SK-N-SH (cell line): Measurements from ENCODE around the gene ANGPTL1. TPM values are rescaled to one million over a fixed set of nuclear protein-coding genes. Genes with fewer than 3 reads are reported as not detected.

ENCODE experiments used
- CTCF ChIA-PET: fragments of 300-600, 350-600 bp; formaldehyde crosslinking; extraction: SDS; loops from one replicate; lab custom pipeline; 2021; lab: Yijun Ruan, JAX
- POLR2A ChIA-PET: fragments of 350-600 bp; sonication (Branson Sonifier 250); formaldehyde crosslinking; extraction: SDS; loops from one replicate; lab custom pipeline; 2020; ENCODE audit warnings: antibody characterized with exemption, inconsistent platforms; lab: Yijun Ruan, JAX
- DNase-seq: peaks from one replicate; pipeline ENCODE4 v3.0.0; 2012
- H2AFZ ChIP-seq: fragments of 200-600 bp; sonication (generic); 2 replicates; pipeline ENCODE4 v1.8.1; 2016; ENCODE audit warnings: antibody characterized with exemption, mild to moderate bottlenecking, low read depth
- H3F3A ChIP-seq: fragments of 200-600 bp; sonication (generic); replicated peaks from 2 replicates; pipeline ENCODE3; 2016; ENCODE audit warnings: antibody characterized with exemption, mild to moderate bottlenecking; ENCODE audit not compliant: insufficient read depth
- H3K27ac ChIP-seq, 2 experiments: fragments of 200-500 bp in 1 of 2; fragments of 200-600 bp in 1 of 2; sonication (Bioruptor generic) in 1 of 2; sonication (generic), shearing (Covaris generic) in 1 of 2; 2 replicates each; pipeline versions ENCODE4 v1.5.1 to v1.6.1; 2014 to 2016; ENCODE audit warnings: low read depth in 2 of 2, inconsistent platforms in 1 of 2, low read length in 1 of 2, mild to moderate bottlenecking in 1 of 2, mixed read lengths in 1 of 2
- H3K27me3 ChIP-seq: fragments of 200-600 bp; sonication (generic), shearing (Covaris generic); 2 replicates; pipeline ENCODE4 v1.6.1; 2016; ENCODE audit warnings: mixed run types; ENCODE audit not compliant: insufficient read depth
- H3K36me3 ChIP-seq, 2 experiments: fragments of 200-500 bp in 1 of 2; fragments of 200-600 bp in 1 of 2; sonication (Bioruptor generic) in 1 of 2; sonication (generic) in 1 of 2; replicated peaks in 1 of 2; 2 replicates each; pipeline versions ENCODE3 to v1.5.1; 2014 to 2016; ENCODE audit warnings: low read length in 1 of 2, mild to moderate bottlenecking in 1 of 2; ENCODE audit not compliant: insufficient read depth in 2 of 2, control insufficient read depth in 1 of 2
- H3K4me1 ChIP-seq, 2 experiments: fragments of 200-500 bp in 1 of 2; fragments of 200-600 bp in 1 of 2; sonication (Bioruptor generic) in 1 of 2; sonication (generic), shearing (Covaris generic) in 1 of 2; 2 replicates each; pipeline versions ENCODE4 v1.5.1 to v1.6.1; 2014 to 2016; ENCODE audit warnings: low read depth in 1 of 2, low read length in 1 of 2, mixed run types in 1 of 2; ENCODE audit not compliant: insufficient read depth in 2 of 2, control insufficient read depth in 1 of 2
- H3K4me2 ChIP-seq: fragments of 200-600 bp; sonication (generic), shearing (Covaris generic); 2 replicates; pipeline ENCODE4 v1.6.1; 2017; ENCODE audit warnings: mixed run types
- H3K4me3 ChIP-seq, 2 experiments: fragments of 200-500 bp in 1 of 2; fragments of 200-600 bp in 1 of 2; sonication (Bioruptor generic) in 1 of 2; sonication (generic), shearing (Covaris generic) in 1 of 2; 2 replicates each; pipeline versions ENCODE4 v1.5.1 to v1.8.1; 2014 to 2016; ENCODE audit warnings: low read depth in 2 of 2, inconsistent platforms in 1 of 2, low read length in 1 of 2, mild to moderate bottlenecking in 1 of 2, mixed read lengths in 1 of 2, moderate library complexity in 1 of 2
- H3K79me2 ChIP-seq: fragments of 200-600 bp; sonication (generic); 2 replicates; pipeline ENCODE4 v1.8.1; 2017; ENCODE audit warnings: mild to moderate bottlenecking; ENCODE audit not compliant: insufficient read depth
- H3K9ac ChIP-seq: fragments of 200-600 bp; sonication (generic); 2 replicates; pipeline ENCODE4 v1.6.1; 2017; ENCODE audit warnings: mixed run types
- H3K9me2 ChIP-seq: fragments of 200-600 bp; sonication (generic); 2 replicates; pipeline ENCODE4 v1.6.1; 2017; ENCODE audit warnings: mixed run types
- H3K9me3 ChIP-seq: fragments of 200-600 bp; sonication (generic); 2 replicates; pipeline ENCODE4 v1.6.1; 2017; ENCODE audit warnings: mixed run types, mild to moderate bottlenecking, moderate library complexity
- H4K20me1 ChIP-seq: fragments of 200-600 bp; sonication (generic); 2 replicates; pipeline ENCODE4 v1.6.1; 2017; ENCODE audit warnings: mild to moderate bottlenecking, mixed run types; ENCODE audit not compliant: insufficient read depth
- CTCF ChIP-seq: fragments of 200-600 bp; sonication (generic); IDR thresholded peaks from 2 replicates; pipeline ENCODE4 v1.6.1; 2017; ENCODE audit warnings: antibody characterized with exemption, mild to moderate bottlenecking, moderate library complexity
- ELF1 ChIP-seq: IDR thresholded peaks from 2 replicates; pipeline ENCODE4 v1.4.0; 2012
- EZH2phosphoT487 ChIP-seq: fragments of 200-600 bp; sonication (generic); IDR thresholded peaks from 2 replicates; pipeline ENCODE4 v1.6.1; 2017; ENCODE audit warnings: low read depth, mixed run types, mild to moderate bottlenecking, antibody characterized with exemption, moderate library complexity, borderline replicate concordance
- FOXJ3 ChIP-seq: sonication (generic); formaldehyde crosslinking; IDR thresholded peaks from 2 replicates; pipeline ENCODE4 v1.5.1; 2020; ENCODE audit warnings: mild to moderate bottlenecking, missing genetic modification reagents
- GABPA ChIP-seq: IDR thresholded peaks from 2 replicates; pipeline ENCODE4 v1.4.0; 2012; ENCODE audit warnings: low read depth, mild to moderate bottlenecking
- JUND ChIP-seq: IDR thresholded peaks from 2 replicates; pipeline ENCODE4 v1.4.0; 2012
- NRF1 ChIP-seq: IDR thresholded peaks from 2 replicates; pipeline ENCODE4 v1.6.1; 2012; ENCODE audit warnings: low read depth, mild to moderate bottlenecking, low read length
- RFX5 ChIP-seq: IDR thresholded peaks from 2 replicates; pipeline ENCODE4 v1.6.1; 2012; ENCODE audit warnings: mild to moderate bottlenecking, improper control_type of control experiment, low read length
- SIN3A ChIP-seq: IDR thresholded peaks from 2 replicates; pipeline ENCODE4 v1.6.1; 2012; ENCODE audit warnings: low read depth, mild to moderate bottlenecking, low read length, moderate library complexity, borderline replicate concordance
- SMC3 ChIP-seq: IDR thresholded peaks from 2 replicates; pipeline ENCODE4 v1.6.1; 2012; ENCODE audit warnings: low read depth, low read length, improper control_type of control experiment
- TCF12 ChIP-seq: IDR thresholded peaks from 2 replicates; pipeline ENCODE4 v1.4.0; 2012
- USF1 ChIP-seq: IDR thresholded peaks from 2 replicates; pipeline ENCODE4 v1.4.0; 2012; ENCODE audit warnings: low read depth, borderline replicate concordance
- WGBS: methylation state at CpG from one replicate; pipeline ENCODE4 v1.1.6; 2017; ENCODE audit warnings: low lambda C conversion rate; 5-methylcytosine and 5-hydroxymethylcytosine counted together
- polyA plus RNA-seq, 3 experiments: library from polyadenylated mRNA; depleted of rRNA; stranded (reverse); fragments of >200 nt; gene quantifications; 2 replicates each; pipeline ENCODE4 v1.2.3, GENCODE V29; 2012

Gene ANGPTL1
- polyA plus RNA-seq, 1 of the 3 experiments (the other 2 are of a cell fraction), result not detected

- no peaks in the 10 kb centered on the region for H4K20me1 ChIP-seq
- no peak overlapping the region for H2AFZ ChIP-seq
- no peak overlapping the region for H3K4me3 ChIP-seq
- TF ChIP-seq RFX5 (no peak), FOXJ3 (CRISPR knock-in tag) (no peak), SMC3 (no peak), ELF1 (no peak), JUND (no peak), EZH2phosphoT487 (no peak), NRF1 (no peak), SIN3A (no peak), GABPA (no peak), TCF12 (no peak), USF1 (no peak)
- H3K9me2 ChIP-seq, result no peaks in the 10 kb centered on the region
- WGBS, result 93% methylated on average over 2 of the region's 2 CpGs
- H3K9me3 ChIP-seq, result no peaks in the 10 kb centered on the region
- no peak overlapping the region for H3K27ac ChIP-seq
- H3K79me2 ChIP-seq, result no peaks in the 10 kb centered on the region
- H3K36me3 ChIP-seq, result peaks cover 32 to 56% of the 10 kb centered on the region in 2 experiments
- no peak for DNase-seq
- ChIA-PET POLR2A (no interaction called here), CTCF (no interaction called here)
- no peaks in the 10 kb centered on the region for H3K27me3 ChIP-seq
- no peaks in the 10 kb centered on the region for H3F3A ChIP-seq
- H3K4me2 ChIP-seq, result no peak overlapping the region
- H3K9ac ChIP-seq, result no peak overlapping the region
- no peaks in the 10 kb centered on the region for H3K4me1 ChIP-seq
Observed at GRCh38 chr1:178886551-178886950, 15.7 kb upstream of the ANGPTL1 start.

- WGBS, result 97% methylated on average over 4 of the region's 4 CpGs
- no peaks in the 10 kb centered on the region for H3K9me3 ChIP-seq
- H3K4me1 ChIP-seq, result no peaks in the 10 kb centered on the region
- no peak overlapping the region for H3K27ac ChIP-seq
- H3K9me2 ChIP-seq, result no peaks in the 10 kb centered on the region
- H3K4me2 ChIP-seq, result no peak overlapping the region
- no peak overlapping the region for H2AFZ ChIP-seq
- no peaks in the 10 kb centered on the region for H3K79me2 ChIP-seq
- H3F3A ChIP-seq, result no peaks in the 10 kb centered on the region
- no peaks in the 10 kb centered on the region for H3K27me3 ChIP-seq
- TF ChIP-seq JUND (no peak), ELF1 (no peak), CTCF (no peak), NRF1 (no peak), RFX5 (no peak)
- POLR2A ChIA-PET, result no interaction called here
- no peaks in the 10 kb centered on the region for H4K20me1 ChIP-seq
- H3K4me3 ChIP-seq, result no peak overlapping the region
- no peak for DNase-seq
- no peak overlapping the region for H3K9ac ChIP-seq
- CTCF ChIA-PET, result no interaction called here
- H3K36me3 ChIP-seq, result peaks cover 35 to 50% of the 10 kb centered on the region in 2 experiments
Observed at GRCh38 chr1:178885869-178886268, 15.0 kb upstream of the ANGPTL1 start.
